BE2C (cell line): Measurements from ENCODE around the gene CSF2.

Experiments
- DNase-seq: peaks from one replicate; pipeline ENCODE4 v3.0.0-alpha.2; 2020
- H3K27me3 ChIP-seq: fragments of 250-450 bp; sonication (Bioruptor Pico); 2 replicates; pipeline ENCODE4 v1.5.1; 2020; ENCODE audit warnings: mild to moderate bottlenecking
- H3K36me3 ChIP-seq: fragments of 250-450 bp; sonication (Bioruptor Pico); 2 replicates; pipeline ENCODE4 v1.5.1; 2020; ENCODE audit warnings: mild to moderate bottlenecking
- H3K4me1 ChIP-seq: fragments of 250-450 bp; sonication (Bioruptor Pico); 2 replicates; pipeline ENCODE4 v1.5.1; 2020
- H3K4me3 ChIP-seq: 2 replicates; pipeline ENCODE4 v1.5.1; 2011; ENCODE audit warnings: low read depth, low read length
- H3K9me3 ChIP-seq: fragments of 250-450 bp; sonication (Bioruptor Pico); 2 replicates; pipeline ENCODE4 v1.5.1; 2020
- TF ChIP-seq, protein P1 (sequence below): IDR thresholded peaks from 2 replicates; pipeline ENCODE4 v1.5.1; 2012; ENCODE audit warnings: mild to moderate bottlenecking, low read depth, low read length

Gene CSF2

GRCh38 chr5:132080595-132080994, 7.0 kb downstream of the CSF2 start:
- Histone ChIP-seq H3K4me3 (no peak overlapping the region), H3K9me3 (no peaks in the 10 kb centered on the region), H3K36me3 (no peaks in the 10 kb centered on the region), H3K4me1 (peaks cover under 1% of the 10 kb centered on the region; the same call in 1 of the 2 replicates), H3K27me3 (no peaks in the 10 kb centered on the region)
- TF ChIP-seq, protein P1, sequence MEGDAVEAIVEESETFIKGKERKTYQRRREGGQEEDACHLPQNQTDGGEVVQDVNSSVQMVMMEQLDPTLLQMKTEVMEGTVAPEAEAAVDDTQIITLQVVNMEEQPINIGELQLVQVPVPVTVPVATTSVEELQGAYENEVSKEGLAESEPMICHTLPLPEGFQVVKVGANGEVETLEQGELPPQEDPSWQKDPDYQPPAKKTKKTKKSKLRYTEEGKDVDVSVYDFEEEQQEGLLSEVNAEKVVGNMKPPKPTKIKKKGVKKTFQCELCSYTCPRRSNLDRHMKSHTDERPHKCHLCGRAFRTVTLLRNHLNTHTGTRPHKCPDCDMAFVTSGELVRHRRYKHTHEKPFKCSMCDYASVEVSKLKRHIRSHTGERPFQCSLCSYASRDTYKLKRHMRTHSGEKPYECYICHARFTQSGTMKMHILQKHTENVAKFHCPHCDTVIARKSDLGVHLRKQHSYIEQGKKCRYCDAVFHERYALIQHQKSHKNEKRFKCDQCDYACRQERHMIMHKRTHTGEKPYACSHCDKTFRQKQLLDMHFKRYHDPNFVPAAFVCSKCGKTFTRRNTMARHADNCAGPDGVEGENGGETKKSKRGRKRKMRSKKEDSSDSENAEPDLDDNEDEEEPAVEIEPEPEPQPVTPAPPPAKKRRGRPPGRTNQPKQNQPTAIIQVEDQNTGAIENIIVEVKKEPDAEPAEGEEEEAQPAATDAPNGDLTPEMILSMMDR = no peak
- DNase-seq = no peak

DNA sequence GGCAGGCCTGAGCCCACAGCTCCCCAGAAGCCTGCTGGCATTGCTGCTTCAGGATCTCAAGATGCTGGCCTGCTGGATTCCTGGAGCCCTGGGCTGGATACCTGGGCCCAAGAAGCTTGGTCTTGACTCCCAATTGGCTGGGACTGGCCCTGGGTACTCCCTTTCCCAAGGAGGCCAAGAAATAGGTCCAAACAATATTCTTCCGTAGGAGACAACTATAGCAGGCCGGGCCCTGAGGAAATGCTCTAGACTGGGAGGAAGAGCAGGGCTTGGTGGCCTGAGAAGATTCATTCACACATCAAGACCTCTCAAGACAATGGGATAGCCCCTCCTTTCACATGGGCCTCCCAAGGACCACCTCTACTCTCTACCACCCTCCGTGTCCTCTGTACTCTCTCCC, 7.9 kb downstream of the CSF2 start:
- H3K27me3 ChIP-seq = no peaks in the 10 kb centered on the region
- peaks cover 9% of the 10 kb centered on the region for H3K4me1 ChIP-seq
- H3K36me3 ChIP-seq = no peaks in the 10 kb centered on the region
- TF ChIP-seq, protein P1 = no peak
- no peaks in the 10 kb centered on the region for H3K9me3 ChIP-seq
- DNase-seq = no peak
- H3K4me3 ChIP-seq = no peak overlapping the region

GRCh38 chr5:132082329-132083023, 8.9 kb downstream of the CSF2 start:
- H3K4me1 ChIP-seq = peaks cover 19% of the 10 kb centered on the region
- H3K9me3 ChIP-seq = no peaks in the 10 kb centered on the region
- TF ChIP-seq, protein P1 = no peak
- no peaks in the 10 kb centered on the region for H3K36me3 ChIP-seq
- DNase-seq = no peak
- no peaks in the 10 kb centered on the region for H3K27me3 ChIP-seq
- H3K4me3 ChIP-seq = no peak overlapping the region

DNA sequence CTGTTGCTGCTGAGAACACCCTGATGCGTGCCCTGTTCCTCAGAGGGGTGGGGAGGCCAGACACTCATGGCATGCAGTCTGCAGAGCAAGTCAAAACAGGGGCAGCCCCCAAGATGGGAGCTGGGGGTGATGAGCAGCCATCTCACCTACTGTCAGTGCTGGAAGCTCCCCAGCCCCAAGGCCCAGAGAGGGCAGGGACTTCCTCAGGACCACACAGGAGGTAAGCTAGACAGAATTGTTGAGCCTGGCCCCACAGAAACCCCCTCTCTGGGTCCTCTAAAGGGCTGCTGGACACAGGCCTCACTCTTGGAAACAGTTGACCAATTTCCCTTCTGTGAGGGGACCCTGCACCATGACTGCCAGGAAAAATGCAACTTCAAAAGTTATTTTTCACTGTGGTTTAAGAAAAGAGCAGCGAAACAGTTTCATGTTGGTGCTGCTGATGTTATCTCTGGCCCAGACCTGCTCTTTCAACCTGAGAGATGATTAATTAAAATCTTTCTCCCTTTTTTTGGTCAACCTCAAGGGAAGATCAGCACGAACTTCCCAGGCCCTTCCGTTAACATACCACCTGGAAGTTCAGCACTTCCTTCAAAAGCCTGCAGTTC, 9.6 kb downstream of the CSF2 start:
- H3K4me3 ChIP-seq = no peak overlapping the region
- peaks cover 24% of the 10 kb centered on the region for H3K4me1 ChIP-seq
- no peak for DNase-seq
- no peaks in the 10 kb centered on the region for H3K9me3 ChIP-seq
- TF ChIP-seq, protein P1 = no peak
- no peaks in the 10 kb centered on the region for H3K36me3 ChIP-seq
- no peaks in the 10 kb centered on the region for H3K27me3 ChIP-seq

GRCh38 chr5:132085686-132086085, 12.1 kb downstream of the CSF2 start:
- TF ChIP-seq, protein P1 = no peak
- peaks cover 34% of the 10 kb centered on the region for H3K4me1 ChIP-seq
- no peaks in the 10 kb centered on the region; the same call in 1 of the 2 replicates for H3K9me3 ChIP-seq

DNA sequence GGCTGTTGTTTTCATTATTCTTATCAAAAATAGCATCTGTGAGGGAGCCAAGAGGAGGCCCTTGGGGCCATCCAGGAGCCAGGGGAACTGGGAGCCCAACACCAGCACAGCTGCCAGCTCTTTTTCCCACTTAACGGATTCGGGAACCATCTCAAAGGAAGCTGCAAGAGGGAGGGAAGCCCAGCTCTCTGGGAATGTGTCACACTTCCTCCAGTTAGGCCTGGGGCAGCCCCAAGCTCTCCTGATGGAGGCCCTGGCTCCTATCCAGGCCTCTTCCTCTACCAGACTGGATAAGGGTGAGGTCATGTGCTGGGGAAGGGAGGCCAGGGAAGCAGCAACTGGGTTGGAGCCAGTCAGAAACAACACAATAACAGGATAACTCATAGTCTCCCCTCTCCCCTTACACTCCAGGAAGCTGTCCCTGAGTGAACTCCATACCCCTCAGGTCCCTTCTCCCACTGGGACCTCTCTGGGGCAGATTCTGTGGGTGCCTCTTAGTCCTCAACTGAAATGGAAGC, 12.7 kb downstream of the CSF2 start:
- Histone ChIP-seq H3K4me1 (peaks cover 41% of the 10 kb centered on the region), H3K9me3 (no peaks in the 10 kb centered on the region; the same call in 1 of the 2 replicates), H3K36me3 (no peaks in the 10 kb centered on the region), H3K27me3 (no peaks in the 10 kb centered on the region), H3K4me3 (no peak overlapping the region)
- DNase-seq = peak; percentile 91
- TF ChIP-seq, protein P1 = no peak

More at GRCh38 chr5:132085686-132086085, 12.1 kb downstream of the CSF2 start:
- no peak for DNase-seq
- Histone ChIP-seq H3K4me3 (no peak overlapping the region), H3K27me3 (no peaks in the 10 kb centered on the region), H3K36me3 (no peaks in the 10 kb centered on the region)
